Caco-2 (cell line): Measurements from ENCODE around the gene SELENBP1. TPM values are rescaled to one million over a fixed set of nuclear protein-coding genes. Genes with fewer than 3 reads are reported as not detected.

Experiments
- BruUV-seq: library from RNA; stranded (reverse); fragments of 400-500 nt; replicated peaks from 2 replicates; lab custom pipeline; 2021; lab: Mats Ljungman, UMichigan
- CTCF ChIA-PET: fragments of 300-600 bp; sonication (Branson Sonifier 250); formaldehyde crosslinking; loops from one replicate; lab custom pipeline; 2022; ENCODE audit warnings: antibody characterized with exemption; lab: Charles Lee
- POLR2A ChIA-PET: fragments of 300-600 bp; sonication (Branson Sonifier 250); formaldehyde crosslinking; loops from one replicate; lab custom pipeline; 2022; ENCODE audit warnings: antibody characterized with exemption; lab: Charles Lee
- DNase-seq, 2 experiments: peaks; one replicate each; pipeline versions ENCODE4 v3.0.0 to v3.0.0-alpha.2; 2020 to 2022
- H3K27me3 ChIP-seq: replicated peaks from 2 replicates; pipeline ENCODE4 v1.6.0; 2011; ENCODE audit warnings: low read length; ENCODE audit not compliant: control insufficient read depth, insufficient read depth
- H3K36me3 ChIP-seq: 2 replicates; pipeline ENCODE4 v1.5.1; 2011; ENCODE audit warnings: low read length; ENCODE audit not compliant: control insufficient read depth, insufficient read depth
- H3K4me1 ChIP-seq: fragments of 250-450 bp; sonication (Bioruptor Pico); 2 replicates; pipeline ENCODE4 v1.5.1; 2020; ENCODE audit warnings: mild to moderate bottlenecking
- H3K4me3 ChIP-seq: 2 replicates; pipeline ENCODE4 v1.5.1; 2011; ENCODE audit warnings: low read depth, mild to moderate bottlenecking, control low read depth, low read length
- H3K9me3 ChIP-seq: fragments of 250-450 bp; sonication (Bioruptor Pico); 2 replicates; pipeline ENCODE4 v1.5.1; 2020; ENCODE audit warnings: mild to moderate bottlenecking, moderate library complexity
- H3K27ac Mint-ChIP-seq: one replicate; pipeline ENCODE4 v1.8.0; 2022; ENCODE audit warnings: mixed read lengths; ENCODE audit not compliant: unreplicated experiment
- H3K27me3 Mint-ChIP-seq: one replicate; pipeline ENCODE4 v1.8.0; 2022; ENCODE audit warnings: mixed read lengths; ENCODE audit not compliant: insufficient read depth, unreplicated experiment
- H3K36me3 Mint-ChIP-seq: one replicate; pipeline ENCODE4 v1.8.0; 2022; ENCODE audit warnings: mild to moderate bottlenecking, mixed read lengths; ENCODE audit not compliant: insufficient read depth, unreplicated experiment
- H3K4me1 Mint-ChIP-seq: one replicate; pipeline ENCODE4 v1.8.0; 2022; ENCODE audit warnings: low read depth, mixed read lengths; ENCODE audit not compliant: unreplicated experiment
- H3K4me3 Mint-ChIP-seq: one replicate; pipeline ENCODE4 v1.8.0; 2022; ENCODE audit warnings: mild to moderate bottlenecking, moderate library complexity, mixed read lengths; ENCODE audit not compliant: unreplicated experiment
- H3K9me3 Mint-ChIP-seq: one replicate; pipeline ENCODE4 v1.8.0; 2022; ENCODE audit warnings: mixed read lengths; ENCODE audit not compliant: unreplicated experiment
- intact Hi-C: fragments of 100-400 bp; cut with micrococcal nuclease; formaldehyde crosslinking; loops from one replicate; pipeline ENCODE4 v1.10.0; 2022; ENCODE audit not compliant: unreplicated experiment
- total RNA-seq: library from RNA; stranded (reverse); gene quantifications from 2 replicates; pipeline ENCODE4 v1.2.3, GENCODE V29; 2022
- TF ChIP-seq, protein P1 (sequence below), 2 experiments: fragments of 200-600 bp in 1 of 2; IDR thresholded peaks; 1 replicate in 1 of 2; 2 replicates in 1 of 2; pipeline versions ENCODE4 v1.5.1 to v1.8.0; 2011 to 2022; ENCODE audit warnings: antibody characterized with exemption in 1 of 2, control low read depth in 1 of 2, inconsistent platforms in 1 of 2, low read depth in 1 of 2, low read length in 1 of 2, mild to moderate bottlenecking in 1 of 2, moderate library complexity in 1 of 2; ENCODE audit not compliant: insufficient read depth in 1 of 2, severe bottlenecking in 1 of 2, unreplicated experiment in 1 of 2

Gene SELENBP1
- total RNA-seq, 1 experiment from 2014 or later, result 18.5 TPM

DNA sequence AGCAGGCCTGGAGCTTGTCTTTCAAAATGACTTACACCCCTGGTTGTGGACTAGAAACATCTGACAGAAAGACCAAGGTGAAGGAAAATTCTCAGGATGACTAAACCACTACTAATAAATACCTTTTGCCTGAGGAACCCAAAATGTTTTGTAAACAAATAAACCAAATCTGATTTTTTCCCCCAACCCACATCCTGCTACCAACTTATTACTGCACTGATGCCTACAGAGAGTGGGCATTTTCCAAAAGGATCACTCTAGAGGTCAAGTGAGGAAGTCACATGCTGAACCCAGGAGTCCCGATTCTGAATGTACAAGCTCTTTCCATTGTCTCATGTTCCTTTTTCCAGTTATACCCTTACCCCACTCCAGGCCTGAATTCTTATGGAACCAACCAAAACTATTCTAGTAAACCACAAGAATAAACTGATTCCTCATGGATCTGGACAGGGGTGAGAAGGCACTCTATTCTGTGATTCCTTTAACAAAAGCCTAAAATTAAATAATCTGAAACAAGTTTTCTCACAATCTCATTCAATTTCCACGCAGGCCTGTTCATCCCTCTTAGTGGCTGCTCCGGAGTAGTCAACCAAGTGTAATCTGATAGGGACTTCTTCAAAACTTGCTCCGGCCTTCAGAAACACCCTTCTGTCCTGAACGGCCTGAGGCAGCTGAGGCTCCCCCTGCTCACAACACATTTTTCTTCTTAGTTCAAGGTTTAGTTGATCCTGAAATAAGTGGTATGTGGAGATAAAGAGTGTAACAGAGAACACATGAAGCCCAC lies 46.7 kb downstream of the SELENBP1 start:
- H3K36me3 ChIP-seq, result peaks cover 2% of the 10 kb centered on the region; the same call in 1 of the 2 replicates
- ChIA-PET POLR2A (no interaction called here), CTCF (no interaction called here)
- Mint-ChIP-seq H3K9me3 (no peaks in the 10 kb centered on the region), H3K27ac (peak overlapping the region; percentile 95), H3K4me3 (peak overlapping the region; percentile 98), H3K36me3 (peaks cover 23% of the 10 kb centered on the region), H3K4me1 (peaks cover 25% of the 10 kb centered on the region), H3K27me3 (no peaks in the 10 kb centered on the region)
- TF ChIP-seq, protein P1, sequence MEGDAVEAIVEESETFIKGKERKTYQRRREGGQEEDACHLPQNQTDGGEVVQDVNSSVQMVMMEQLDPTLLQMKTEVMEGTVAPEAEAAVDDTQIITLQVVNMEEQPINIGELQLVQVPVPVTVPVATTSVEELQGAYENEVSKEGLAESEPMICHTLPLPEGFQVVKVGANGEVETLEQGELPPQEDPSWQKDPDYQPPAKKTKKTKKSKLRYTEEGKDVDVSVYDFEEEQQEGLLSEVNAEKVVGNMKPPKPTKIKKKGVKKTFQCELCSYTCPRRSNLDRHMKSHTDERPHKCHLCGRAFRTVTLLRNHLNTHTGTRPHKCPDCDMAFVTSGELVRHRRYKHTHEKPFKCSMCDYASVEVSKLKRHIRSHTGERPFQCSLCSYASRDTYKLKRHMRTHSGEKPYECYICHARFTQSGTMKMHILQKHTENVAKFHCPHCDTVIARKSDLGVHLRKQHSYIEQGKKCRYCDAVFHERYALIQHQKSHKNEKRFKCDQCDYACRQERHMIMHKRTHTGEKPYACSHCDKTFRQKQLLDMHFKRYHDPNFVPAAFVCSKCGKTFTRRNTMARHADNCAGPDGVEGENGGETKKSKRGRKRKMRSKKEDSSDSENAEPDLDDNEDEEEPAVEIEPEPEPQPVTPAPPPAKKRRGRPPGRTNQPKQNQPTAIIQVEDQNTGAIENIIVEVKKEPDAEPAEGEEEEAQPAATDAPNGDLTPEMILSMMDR (IDR thresholded peaks at IDR 0.05; ENCODE audit: insufficient read depth in 1 of 2, low read depth in 1 of 2, low read length in 1 of 2, severe bottlenecking in 1 of 2, unreplicated experiment in 1 of 2), result no peak
- no peak for DNase-seq
- no peaks in the 10 kb centered on the region for H3K27me3 ChIP-seq
- BruUV-seq, result TSS peak; percentile 50
- H3K4me1 ChIP-seq, result peaks cover 11% of the 10 kb centered on the region
- no peaks in the 10 kb centered on the region for H3K9me3 ChIP-seq
- H3K4me3 ChIP-seq, result no peak overlapping the region
- intact Hi-C loops, result loop anchor here (2.0 kb wide), 1 partner anchor 15 kb away; no protein-coding TSS in a partner anchor

DNA sequence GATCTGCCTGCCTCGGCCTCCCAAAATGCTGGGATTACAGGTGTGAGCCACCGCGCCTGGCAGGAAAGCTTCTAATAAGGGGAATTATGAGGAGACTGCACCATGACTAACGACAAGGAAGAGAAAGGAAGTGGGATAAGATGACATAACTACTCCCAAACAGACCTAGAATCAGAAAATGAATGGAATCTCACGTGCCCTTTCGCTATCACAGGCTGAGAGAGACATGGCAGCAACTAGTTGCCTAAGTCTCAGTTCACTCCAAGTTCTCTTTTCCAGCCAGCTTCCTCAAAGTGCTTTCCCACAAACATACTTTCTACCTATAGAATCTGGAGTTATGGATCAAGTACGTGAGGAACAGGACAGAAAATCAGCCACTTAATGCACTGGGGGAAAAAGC lies 47.3 kb downstream of the SELENBP1 start:
- H3K9me3 Mint-ChIP-seq, result no peaks in the 10 kb centered on the region
- no peak overlapping the region for H3K27ac Mint-ChIP-seq
- POLR2A ChIA-PET, result no interaction called here
- Histone ChIP-seq H3K4me1 (peaks cover 11% of the 10 kb centered on the region), H3K27me3 (no peaks in the 10 kb centered on the region), H3K36me3 (peaks cover 2% of the 10 kb centered on the region; the same call in 1 of the 2 replicates), H3K4me3 (no peak overlapping the region), H3K9me3 (no peaks in the 10 kb centered on the region)
- DNase-seq, result no peak
- CTCF ChIA-PET, result no interaction called here
- no peak overlapping the region for H3K4me3 Mint-ChIP-seq
- H3K4me1 Mint-ChIP-seq, result peaks cover 25% of the 10 kb centered on the region
- intact Hi-C loops, result no loop called here
- no TSS peak for BruUV-seq
- no peaks in the 10 kb centered on the region for H3K27me3 Mint-ChIP-seq
- H3K36me3 Mint-ChIP-seq, result peaks cover 23% of the 10 kb centered on the region
- TF ChIP-seq, protein P1 (IDR thresholded peaks at IDR 0.05; ENCODE audit: insufficient read depth in 1 of 2, low read depth in 1 of 2, low read length in 1 of 2, severe bottlenecking in 1 of 2, unreplicated experiment in 1 of 2), result no peak

DNA sequence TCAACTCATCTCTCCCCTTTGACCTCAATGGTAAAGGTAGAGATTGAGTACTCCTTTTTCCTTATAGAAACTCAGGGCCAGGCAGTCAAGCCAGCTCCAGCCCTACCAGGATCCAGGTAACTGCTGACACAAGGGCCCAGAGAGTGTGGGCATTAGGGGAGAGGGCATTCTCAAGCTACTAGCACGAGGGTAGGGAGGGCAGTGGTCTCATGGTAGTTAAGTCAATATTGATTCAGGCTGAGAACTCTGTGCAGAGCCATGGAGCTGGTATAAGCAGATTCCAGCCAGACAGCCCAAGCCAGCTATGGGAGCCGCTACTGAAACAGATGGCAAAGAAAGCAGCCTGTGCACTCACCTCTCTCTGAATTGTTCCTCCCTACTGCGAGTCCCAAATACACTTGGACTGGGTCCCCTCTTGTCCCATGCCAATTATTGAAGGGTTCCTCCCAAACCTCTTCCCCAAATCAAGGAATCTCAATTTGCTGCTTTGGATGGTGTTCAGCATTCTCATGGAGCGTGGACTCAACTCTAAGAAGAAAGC lies 48.0 kb downstream of the SELENBP1 start:
- POLR2A ChIA-PET, result no interaction called here
- Mint-ChIP-seq H3K4me1 (peaks cover 25% of the 10 kb centered on the region), H3K9me3 (no peaks in the 10 kb centered on the region), H3K27me3 (no peaks in the 10 kb centered on the region), H3K27ac (no peak overlapping the region), H3K36me3 (peaks cover 23% of the 10 kb centered on the region), H3K4me3 (no peak overlapping the region)
- H3K27me3 ChIP-seq, result no peaks in the 10 kb centered on the region
- DNase-seq, result no peak
- H3K4me1 ChIP-seq, result peaks cover 11% of the 10 kb centered on the region
- intact Hi-C loops, result no loop called here
- peaks cover 2% of the 10 kb centered on the region; the same call in 1 of the 2 replicates for H3K36me3 ChIP-seq
- H3K9me3 ChIP-seq, result no peaks in the 10 kb centered on the region
- no TSS peak for BruUV-seq
- H3K4me3 ChIP-seq, result no peak overlapping the region
- CTCF ChIA-PET, result no interaction called here
- TF ChIP-seq, protein P1 (IDR thresholded peaks at IDR 0.05; ENCODE audit: insufficient read depth in 1 of 2, low read depth in 1 of 2, low read length in 1 of 2, severe bottlenecking in 1 of 2, unreplicated experiment in 1 of 2), result no peak
